Stimulated activated CD4-positive, alpha-beta T cell treated with anti-CD3 and anti-CD28 coated beads, Interleukin-1b, Interleukin-23, amount 100 ng/mL, for 48 hours (primary cell): Measurements from ENCODE around the gene ENPP1.
"Not testable (repeated sequence)": the region's sequence is repeated elsewhere in the genome, so short reads cannot be mapped to it uniquely, and the experiment has no call there.

Experiments
- DNase-seq: peaks from one replicate; pipeline ENCODE4 v3.0.0-alpha.2; 2020

The ENPP1 gene

DNA sequence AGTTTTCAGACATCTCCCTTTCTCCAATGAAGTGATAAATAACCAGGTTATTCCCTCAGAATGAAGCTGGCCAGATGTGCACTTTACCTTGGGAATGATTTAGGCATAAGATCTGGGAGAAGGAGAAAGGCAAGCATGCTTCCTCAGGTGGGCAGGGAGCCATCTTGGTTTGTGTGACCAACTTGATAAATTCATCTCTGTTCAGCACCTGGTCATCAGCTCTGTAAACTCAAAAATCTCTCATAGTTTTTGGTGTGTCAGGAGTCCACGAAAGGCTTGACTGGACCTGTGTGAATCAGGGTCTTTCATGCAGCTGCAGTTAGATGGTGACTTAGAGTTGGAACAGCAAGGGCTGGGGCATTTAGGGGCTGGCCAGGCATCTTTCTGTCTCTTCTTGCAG lies 24.5 kb downstream of the ENPP1 start:
- DNase-seq = no peak

- DNase-seq = no peak
Measured at GRCh38 chr6:131838051-131838450, 30.2 kb downstream of the ENPP1 start.

- DNase-seq = no peak
Measured at GRCh38 chr6:131839388-131839787, 31.6 kb downstream of the ENPP1 start.

GRCh38 chr6:131840441-131840840 lies 32.6 kb downstream of the ENPP1 start:
- DNase-seq = no peak

DNA sequence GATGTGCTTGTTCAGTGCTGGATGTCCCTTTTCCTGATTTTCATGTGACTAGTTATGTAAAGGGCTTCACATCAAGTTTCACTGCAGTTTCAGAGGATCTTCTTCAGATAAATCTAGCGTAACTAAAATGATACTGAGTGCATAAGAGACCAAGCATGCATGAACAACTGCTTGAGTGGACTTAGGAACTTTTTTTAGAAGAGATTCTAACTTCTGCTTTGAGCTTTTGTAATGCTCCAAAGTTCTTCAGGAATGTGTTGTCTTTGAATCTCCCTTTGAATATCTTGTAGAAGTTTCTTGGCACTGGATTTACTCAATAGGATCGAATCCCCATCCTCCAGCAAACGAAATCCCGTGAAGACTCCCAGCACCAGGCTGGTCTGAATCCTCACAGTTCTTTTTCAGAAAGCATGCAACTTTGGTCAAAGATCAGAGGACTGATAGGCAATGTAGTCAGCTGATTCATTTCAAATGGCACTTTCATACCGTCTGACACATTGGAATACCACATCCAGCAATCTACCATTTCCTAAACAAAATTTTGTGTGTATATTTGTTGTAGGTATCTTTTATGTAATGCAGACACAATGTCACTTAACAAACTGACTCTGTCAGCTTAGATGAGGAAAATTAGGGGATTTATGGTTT lies 33.2 kb downstream of the ENPP1 start:
- DNase-seq = no peak

DNA sequence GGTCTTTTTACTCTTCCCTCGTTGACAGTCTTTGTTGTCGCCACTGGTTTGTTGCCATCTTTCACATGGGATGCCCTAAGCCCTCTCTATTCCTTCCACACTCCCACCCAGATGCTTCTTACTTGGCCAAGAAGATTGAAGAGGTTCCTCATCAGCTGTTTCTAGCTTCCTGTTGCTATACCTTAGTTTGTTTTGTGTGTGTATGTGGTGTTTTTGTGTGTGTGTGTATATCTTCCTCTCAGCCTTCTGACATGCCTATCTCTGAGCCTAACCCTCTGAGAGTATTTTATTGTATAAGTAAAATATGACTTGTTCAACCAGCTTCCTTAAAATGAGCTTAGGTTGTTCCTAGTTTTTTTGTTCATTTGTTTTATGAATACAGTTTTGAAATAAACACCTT lies 35.9 kb downstream of the ENPP1 start:
- no peak for DNase-seq

DNA sequence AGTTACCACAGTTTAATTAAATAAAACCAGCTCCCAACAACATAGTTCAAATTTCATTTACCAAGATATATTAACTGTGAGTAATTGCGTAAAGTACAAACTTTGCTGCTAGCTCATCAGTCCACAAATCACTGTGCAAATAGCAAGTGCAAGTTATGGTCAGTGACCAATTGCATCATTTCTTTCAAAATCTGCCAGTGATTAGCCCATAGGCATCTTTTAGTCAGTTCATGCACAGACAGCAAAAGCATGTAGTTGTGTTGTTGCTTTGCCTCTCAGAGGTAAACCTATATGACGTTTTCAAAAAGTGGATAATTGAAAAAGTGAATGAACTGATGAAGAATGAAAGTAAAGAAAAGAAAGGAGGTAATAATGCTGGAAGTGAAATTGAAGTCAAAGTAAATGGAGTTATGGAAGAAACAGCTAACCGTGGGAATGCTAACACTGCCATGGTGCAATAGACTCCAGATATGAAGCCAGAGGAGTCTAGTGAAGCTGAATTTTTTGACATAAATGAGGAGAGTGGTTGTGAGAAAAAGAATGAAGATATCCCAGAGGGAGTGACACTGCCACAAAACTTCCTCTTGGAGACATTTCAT lies 36.5 kb downstream of the ENPP1 start:
- no peak for DNase-seq

DNA sequence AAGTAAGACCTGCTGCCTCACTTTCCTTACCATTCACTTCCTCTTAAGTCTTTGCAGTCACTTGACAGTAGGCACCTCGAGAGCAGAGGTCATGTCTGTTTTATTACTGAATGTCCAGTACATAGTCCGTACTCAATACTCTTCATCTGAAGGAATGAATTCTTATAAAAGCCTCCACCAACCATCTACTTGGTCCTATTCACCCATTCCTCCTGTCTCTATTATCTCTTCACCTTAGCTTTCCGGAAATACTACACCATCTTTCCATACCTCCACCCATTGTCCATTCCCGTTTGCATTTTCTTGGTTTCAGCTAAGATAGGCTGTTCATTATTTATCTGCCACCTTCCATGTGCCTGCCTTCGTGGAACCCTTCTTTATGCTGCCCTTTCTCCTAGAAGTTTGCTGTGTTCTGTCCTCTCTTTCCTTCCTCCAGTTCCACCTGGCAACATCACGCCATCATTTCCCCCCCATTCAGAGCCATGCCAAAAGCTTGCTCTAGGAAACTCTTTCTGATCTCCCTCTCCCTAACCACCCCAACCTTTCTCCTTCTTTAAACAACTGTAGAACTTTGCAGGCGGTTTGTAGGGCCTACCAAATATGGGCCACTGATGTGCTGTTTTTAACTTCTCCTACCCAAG lies 38.3 kb downstream of the ENPP1 start:
- no peak for DNase-seq

DNA sequence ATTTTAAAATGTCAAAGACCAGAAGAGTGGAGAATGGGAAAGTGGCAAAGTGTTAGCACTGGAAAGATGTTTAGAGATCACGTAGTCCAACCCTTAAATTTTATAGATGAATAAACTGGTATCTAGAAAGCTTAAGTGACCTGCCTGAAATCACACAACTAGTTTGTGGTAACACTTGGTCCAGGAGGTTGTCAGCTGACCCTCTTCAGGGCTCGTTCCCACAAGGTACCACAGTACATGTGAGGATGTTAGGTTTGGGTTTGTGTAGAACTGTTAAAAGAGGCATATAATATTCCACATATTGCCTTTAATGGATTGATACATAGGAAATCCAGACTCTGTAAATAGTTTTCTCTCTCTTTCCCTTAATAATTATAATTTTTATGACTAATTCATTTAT lies 39.1 kb downstream of the ENPP1 start:
- no peak for DNase-seq

GRCh38 chr6:131849799-131850198 lies 42.0 kb downstream of the ENPP1 start:
- DNase-seq = no peak

DNA sequence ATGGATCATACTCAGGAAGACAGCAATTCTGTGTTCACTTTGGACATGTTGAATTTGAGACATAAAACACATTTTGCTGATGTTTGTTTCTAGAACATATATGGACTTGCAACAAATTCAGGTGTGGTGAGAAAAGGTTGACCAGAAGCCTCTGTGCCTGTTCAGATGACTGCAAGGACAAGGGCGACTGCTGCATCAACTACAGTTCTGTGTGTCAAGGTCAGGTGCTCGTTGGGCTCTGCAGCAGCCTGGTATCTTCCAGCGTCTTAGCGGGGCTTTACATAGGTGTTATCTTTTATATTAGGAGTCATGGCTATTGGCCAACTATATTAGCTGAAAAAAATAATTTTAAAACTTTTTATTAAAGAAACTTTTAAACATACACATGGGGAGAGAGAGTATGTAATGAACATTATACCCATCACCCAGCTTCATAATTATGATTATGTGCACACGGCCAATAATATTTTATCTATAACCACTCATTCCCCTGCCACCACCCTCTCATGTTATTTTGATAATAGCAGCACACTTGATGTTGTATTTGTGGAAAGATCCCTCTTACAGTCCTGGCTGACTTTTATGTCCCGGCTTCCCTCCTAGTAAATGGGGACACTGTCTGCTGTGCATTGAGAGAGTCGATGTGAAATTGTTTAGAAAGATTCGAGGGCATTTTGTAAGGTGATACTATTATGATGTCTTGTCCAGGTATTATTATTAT lies 43.4 kb downstream of the ENPP1 start:
- DNase-seq = no peak

DNA sequence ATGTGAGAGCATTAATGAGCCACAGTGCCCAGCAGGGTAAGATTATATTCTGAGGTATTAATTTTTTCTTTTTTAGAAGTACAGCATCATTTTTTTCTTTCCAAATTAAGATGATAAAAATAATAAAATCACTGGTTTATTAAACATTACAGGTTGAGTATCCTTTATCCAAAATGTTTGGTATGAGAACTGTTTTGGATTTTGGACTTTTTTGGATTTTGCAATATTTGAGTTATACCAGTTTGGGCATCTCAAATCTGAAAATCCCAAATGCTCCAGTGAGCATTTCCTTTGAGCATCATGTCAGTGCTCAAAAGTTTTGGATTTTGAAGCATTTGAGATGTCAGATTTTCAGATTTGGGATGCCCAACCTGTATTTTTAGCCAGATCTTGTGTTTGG lies 44.4 kb downstream of the ENPP1 start:
- DNase-seq = no peak

DNA sequence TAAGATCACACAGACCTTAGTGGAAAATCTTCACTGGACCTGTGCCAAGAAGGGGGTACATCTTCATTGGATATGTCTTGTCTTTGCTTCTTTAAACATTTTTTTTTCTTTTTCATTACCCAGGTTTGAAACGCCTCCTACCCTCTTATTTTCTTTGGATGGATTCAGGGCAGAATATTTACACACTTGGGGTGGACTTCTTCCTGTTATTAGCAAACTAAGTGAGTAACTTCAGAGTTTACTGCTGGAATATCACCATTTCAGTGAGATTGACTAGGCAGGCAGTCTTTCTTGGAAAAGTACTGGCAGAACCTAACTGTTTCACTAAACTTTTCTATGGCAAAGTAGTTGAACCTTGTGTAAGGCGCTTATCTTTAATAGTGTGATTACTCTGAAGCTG lies 47.0 kb downstream of the ENPP1 start:
- DNase-seq = no peak

GRCh38 chr6:131858765-131859415 lies 51.1 kb downstream of the ENPP1 start:
- DNase-seq = no peak

- DNase-seq = not testable (repeated sequence)
Measured at GRCh38 chr6:131859658-131860057, 51.8 kb downstream of the ENPP1 start.

DNA sequence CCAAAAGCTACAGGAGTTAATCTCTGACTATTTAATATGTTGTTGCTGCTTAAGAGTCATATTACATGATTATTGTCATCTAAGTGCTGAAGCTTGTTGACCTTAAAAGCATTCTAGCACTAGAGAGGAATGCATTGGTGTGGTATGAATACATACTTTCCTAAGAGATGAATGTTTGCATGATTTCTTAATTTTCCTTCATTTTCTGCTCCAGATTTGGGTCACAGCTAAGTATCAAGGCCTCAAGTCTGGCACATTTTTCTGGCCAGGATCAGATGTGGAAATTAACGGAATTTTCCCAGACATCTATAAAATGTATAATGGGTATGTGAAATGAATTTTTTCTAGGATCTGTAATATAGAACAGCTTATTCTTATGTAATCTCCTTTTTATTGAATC lies 53.6 kb downstream of the ENPP1 start:
- DNase-seq = no peak

DNA sequence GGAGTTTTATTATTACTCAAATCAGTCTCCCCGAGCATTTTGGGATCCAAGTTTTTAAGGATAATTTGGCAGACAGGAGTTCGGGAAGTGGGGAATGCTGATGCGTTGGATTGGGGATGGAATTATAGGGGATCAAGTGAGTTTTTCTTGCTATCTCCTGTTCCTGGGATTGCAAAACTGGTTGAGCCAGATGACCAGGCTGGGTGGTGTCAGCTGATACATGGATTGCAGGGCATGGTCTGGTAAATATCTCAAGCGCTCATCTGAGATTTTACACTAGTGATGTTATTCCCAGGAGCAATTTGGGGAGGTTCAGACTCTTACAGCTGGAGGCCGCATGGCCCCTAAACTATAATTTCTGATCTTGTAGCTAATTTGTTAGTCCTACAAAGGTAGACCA lies 54.7 kb downstream of the ENPP1 start:
- no peak for DNase-seq

GRCh38 chr6:131867744-131868143 lies 59.9 kb downstream of the ENPP1 start:
- no peak for DNase-seq

- DNase-seq = no peak
Measured at GRCh38 chr6:131868836-131869235, 61.0 kb downstream of the ENPP1 start.

DNA sequence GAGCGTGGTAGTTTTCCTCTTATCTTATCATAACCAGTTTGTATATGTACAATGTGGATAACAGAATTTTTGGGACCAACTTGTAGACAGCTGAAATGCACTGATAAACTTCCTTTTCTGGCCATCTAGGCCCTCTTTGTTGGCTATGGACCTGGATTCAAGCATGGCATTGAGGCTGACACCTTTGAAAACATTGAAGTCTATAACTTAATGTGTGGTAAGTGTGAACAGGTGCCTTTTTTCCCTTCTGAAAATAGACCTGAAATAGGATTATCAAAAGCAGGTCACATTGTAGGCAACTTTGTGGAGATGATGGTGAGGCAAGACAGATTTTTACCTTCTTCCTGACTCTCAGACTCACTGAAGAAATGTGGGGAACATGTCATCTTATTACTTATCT lies 67.8 kb downstream of the ENPP1 start:
- DNase-seq = no peak

DNA sequence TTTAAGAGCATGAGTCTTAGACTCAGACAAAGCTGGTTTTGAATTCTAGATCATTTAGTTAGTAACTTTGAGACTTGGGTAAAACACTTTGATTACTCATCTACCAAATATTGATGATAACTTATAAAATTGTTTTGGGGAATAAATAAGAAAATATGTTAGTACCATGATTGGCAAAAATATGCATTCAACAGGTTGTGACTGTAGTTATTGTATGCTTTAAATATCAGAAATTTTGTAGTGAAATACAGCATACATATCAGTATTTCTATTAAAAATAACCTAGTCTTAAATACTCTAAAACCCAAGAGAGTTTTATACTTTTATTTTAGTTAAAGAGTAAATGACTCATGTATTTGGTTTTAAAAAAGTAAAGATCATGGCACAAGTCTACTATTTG lies 68.7 kb downstream of the ENPP1 start:
- no peak for DNase-seq

DNA sequence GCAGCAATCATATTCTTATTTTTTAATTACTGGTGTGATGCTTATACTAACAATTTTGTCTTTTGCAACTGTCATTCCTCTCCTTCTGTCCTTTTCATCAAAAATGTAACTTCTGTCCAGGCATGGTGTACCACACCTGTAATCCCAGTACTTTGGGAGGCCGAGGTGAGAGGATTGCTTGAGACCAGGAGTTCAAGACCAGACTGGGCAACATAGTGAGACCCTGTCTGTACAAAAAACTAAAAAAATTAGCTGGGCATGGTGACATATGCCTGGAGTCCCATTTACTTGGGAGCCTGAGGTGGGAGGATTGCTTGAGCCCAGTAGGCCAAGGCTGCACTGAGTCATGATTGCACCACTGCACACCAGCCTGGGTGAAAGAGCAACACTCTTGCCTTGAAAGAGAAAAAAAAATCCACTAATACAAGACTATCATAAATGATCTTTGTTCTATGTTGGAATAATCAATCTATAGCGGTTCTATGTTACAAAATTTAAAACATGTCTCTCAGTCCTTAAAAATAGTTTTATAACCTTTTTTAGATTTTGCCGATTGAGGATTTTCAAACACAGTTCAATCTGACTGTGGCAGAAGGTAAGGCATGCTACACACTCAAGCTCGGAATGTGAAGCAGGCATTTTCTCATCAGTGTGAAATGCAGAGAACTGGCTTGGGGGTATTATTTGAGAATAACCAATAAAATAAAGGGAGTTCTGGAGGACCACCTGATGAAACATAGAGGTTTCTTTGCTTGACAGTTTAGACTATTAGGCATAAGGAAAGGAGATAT lies 70.4 kb downstream of the ENPP1 start:
- no peak for DNase-seq

- DNase-seq = no peak
Measured at GRCh38 chr6:131883016-131883415, 75.2 kb downstream of the ENPP1 start.
